ENCODE results near the gene TTF2. TPM values are rescaled to one million over a fixed set of nuclear protein-coding genes. Genes with fewer than 3 reads are reported as not detected.

Gene TTF2
- total RNA-seq, 2 donors from 2014 or later, result 11.2 to 11.6 TPM

GRCh38 chr1:117060441-117061317 is 553 bp downstream of the TTF2 start:
- peak; percentile 13 for DNase-seq (ENCODE audit: low spot score)
- Histone ChIP-seq H3K4me3 (peak overlapping the region; percentile 54 to 58), H3K36me3 (no peaks in the 10 kb centered on the region), H3K27me3 (replicated peaks; ENCODE audit: insufficient read depth) (no peaks in the 10 kb centered on the region), H3K9me3 (no peaks in the 10 kb centered on the region), H3K4me1 (replicated peaks) (no peaks in the 10 kb centered on the region), H3K27ac (peak overlapping the region; percentile 45 to 55)
- 23% methylated on average over 38 of the region's 42 CpGs for WGBS
- intact Hi-C loops (cut with DNase I), result loop anchor here (10.0 kb wide), 1 partner anchor 444 kb away; no protein-coding TSS in a partner anchor
- no peak for TF ChIP-seq CTCF (IDR thresholded peaks at IDR 0.05)
- TF ChIP-seq POLR2AphosphoS5 (IDR thresholded peaks at IDR 0.05), result no peak
- no peak for TF ChIP-seq POLR2A (IDR thresholded peaks at IDR 0.05)

GRCh38 chr1:117061986-117062415 is 1.9 kb downstream of the TTF2 start:
- no peaks in the 10 kb centered on the region for H3K9me3 ChIP-seq
- H3K4me1 ChIP-seq (replicated peaks), result no peaks in the 10 kb centered on the region
- H3K27ac ChIP-seq, result no peak overlapping the region
- intact Hi-C loops (cut with DNase I), result loop anchor here (10.0 kb wide), 1 partner anchor 443 kb away; no protein-coding TSS in a partner anchor
- H3K36me3 ChIP-seq, result no peaks in the 10 kb centered on the region
- no peak for DNase-seq (ENCODE audit: low spot score)
- TF ChIP-seq POLR2A (IDR thresholded peaks at IDR 0.05) (no peak), POLR2AphosphoS5 (IDR thresholded peaks at IDR 0.05) (no peak), CTCF (IDR thresholded peaks at IDR 0.05) (no peak)
- 60% methylated on average over 2 of the region's 2 CpGs for WGBS
- H3K27me3 ChIP-seq (replicated peaks; ENCODE audit: insufficient read depth), result no peaks in the 10 kb centered on the region
- H3K4me3 ChIP-seq, result no peak overlapping the region

GRCh38 chr1:117066367-117066766 is 6.2 kb downstream of the TTF2 start:
- H3K36me3 ChIP-seq, result no peaks in the 10 kb centered on the region
- H3K27ac ChIP-seq, result no peak overlapping the region
- H3K4me3 ChIP-seq, result no peak overlapping the region
- DNase-seq (ENCODE audit: low spot score), result no peak
- intact Hi-C loops (cut with DNase I), result loop anchor here (2.0 to 10.0 kb wide), 3 partner anchors 218 to 686 kb away; no protein-coding TSS in a partner anchor
- H3K27me3 ChIP-seq (replicated peaks; ENCODE audit: insufficient read depth), result no peaks in the 10 kb centered on the region
- WGBS, result 56% methylated on average over 6 of the region's 6 CpGs
- no peaks in the 10 kb centered on the region for H3K9me3 ChIP-seq
- TF ChIP-seq POLR2A (IDR thresholded peaks at IDR 0.05) (no peak), POLR2AphosphoS5 (IDR thresholded peaks at IDR 0.05) (no peak), CTCF (IDR thresholded peaks at IDR 0.05) (no peak)
- H3K4me1 ChIP-seq (replicated peaks), result no peaks in the 10 kb centered on the region

- 63% methylated on average over 6 of the region's 6 CpGs for WGBS
Measured at GRCh38 chr1:117067533-117068370, 7.6 kb downstream of the TTF2 start.

More at GRCh38 chr1:117067533-117068370, 7.6 kb downstream of the TTF2 start:
- Histone ChIP-seq H3K4me1 (replicated peaks) (no peaks in the 10 kb centered on the region), H3K27me3 (replicated peaks; ENCODE audit: insufficient read depth) (no peaks in the 10 kb centered on the region), H3K36me3 (no peaks in the 10 kb centered on the region), H3K4me3 (no peak overlapping the region), H3K27ac (no peak overlapping the region), H3K9me3 (no peaks in the 10 kb centered on the region)
- intact Hi-C loops (cut with DNase I), result loop anchor here (2.0 to 10.0 kb wide), 4 partner anchors 61 to 685 kb away; no protein-coding TSS in a partner anchor
- DNase-seq (ENCODE audit: low spot score), result peak; percentile 34
- TF ChIP-seq POLR2A (IDR thresholded peaks at IDR 0.05) (no peak), POLR2AphosphoS5 (IDR thresholded peaks at IDR 0.05) (peak; percentile 52), CTCF (IDR thresholded peaks at IDR 0.05) (peak; percentile 68 to 86 (median 78))
